ENCODE results near the gene RNF183.

The RNF183 gene, protein sequence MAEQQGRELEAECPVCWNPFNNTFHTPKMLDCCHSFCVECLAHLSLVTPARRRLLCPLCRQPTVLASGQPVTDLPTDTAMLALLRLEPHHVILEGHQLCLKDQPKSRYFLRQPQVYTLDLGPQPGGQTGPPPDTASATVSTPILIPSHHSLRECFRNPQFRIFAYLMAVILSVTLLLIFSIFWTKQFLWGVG

DNA sequence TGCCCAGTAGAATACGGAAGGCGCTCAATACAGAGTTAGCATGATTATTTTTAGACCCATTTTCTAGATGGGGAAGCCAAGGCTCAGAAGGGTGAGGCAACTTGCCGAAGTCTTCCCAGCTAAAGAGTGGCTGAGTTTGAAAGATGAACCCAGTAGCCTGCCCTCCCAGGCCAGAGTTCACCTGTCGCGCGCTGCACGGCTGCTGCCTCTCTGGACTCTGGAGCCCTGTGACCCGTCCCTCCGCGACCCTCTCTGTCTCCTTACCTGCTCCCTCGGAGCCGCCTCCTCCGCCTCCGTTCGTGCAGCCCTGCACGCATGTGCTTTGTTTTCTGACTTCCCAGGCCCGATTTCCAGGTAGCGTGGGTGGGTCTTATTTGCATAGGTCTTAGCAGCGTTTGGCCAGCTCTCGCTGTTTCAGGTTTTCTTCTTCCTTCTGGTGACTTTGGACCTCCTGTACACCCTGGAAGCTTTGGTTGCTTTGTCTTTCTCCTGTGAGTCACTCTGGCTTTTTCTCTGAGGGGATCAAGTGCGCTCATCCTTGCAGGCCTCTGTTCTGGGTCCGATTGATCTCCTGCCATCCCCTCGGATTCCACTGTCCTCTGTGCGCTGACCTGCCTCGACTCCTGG, at the start of gene RNF183:
TSS of gene RNF183 (minus strand) at position 585 of the 627 bp plus-strand sequence. CDS start 5,192 bp downstream, outside the sequence.
- ATAC-seq: no peak
- no peak for TF ChIP-seq ISL1 (CRISPR knock-in tag; IDR thresholded peaks at IDR 0.05)

DNA sequence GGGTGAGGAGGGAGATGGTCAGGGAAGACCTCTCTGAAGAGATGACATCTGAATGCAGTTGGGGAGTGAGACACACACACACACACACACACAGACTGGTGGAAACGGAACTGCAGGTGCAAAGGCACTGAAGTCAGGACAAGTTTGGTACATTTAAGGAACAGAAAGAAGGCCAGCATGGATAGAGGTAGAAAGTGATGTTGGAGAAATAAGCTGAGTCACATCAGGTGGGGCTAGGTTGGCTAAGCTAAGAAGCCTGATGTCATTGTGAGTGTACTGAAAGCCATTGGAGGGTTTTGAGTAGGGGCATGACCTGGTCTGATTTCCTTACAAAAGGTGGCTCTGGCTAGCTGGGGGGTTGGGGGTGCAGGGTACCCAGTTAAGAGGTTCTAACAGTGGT, 49.2 kb upstream of the RNF183 start:
- TF ChIP-seq, protein P1, sequence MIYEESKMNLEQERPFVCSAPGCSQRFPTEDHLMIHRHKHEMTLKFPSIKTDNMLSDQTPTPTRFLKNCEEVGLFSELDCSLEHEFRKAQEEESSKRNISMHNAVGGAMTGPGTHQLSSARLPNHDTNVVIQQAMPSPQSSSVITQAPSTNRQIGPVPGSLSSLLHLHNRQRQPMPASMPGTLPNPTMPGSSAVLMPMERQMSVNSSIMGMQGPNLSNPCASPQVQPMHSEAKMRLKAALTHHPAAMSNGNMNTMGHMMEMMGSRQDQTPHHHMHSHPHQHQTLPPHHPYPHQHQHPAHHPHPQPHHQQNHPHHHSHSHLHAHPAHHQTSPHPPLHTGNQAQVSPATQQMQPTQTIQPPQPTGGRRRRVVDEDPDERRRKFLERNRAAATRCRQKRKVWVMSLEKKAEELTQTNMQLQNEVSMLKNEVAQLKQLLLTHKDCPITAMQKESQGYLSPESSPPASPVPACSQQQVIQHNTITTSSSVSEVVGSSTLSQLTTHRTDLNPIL (CRISPR knock-in tag; IDR thresholded peaks at IDR 0.05; ENCODE audit: low read depth): no peak
- TF ChIP-seq OSR1 (CRISPR knock-in tag; IDR thresholded peaks at IDR 0.05) (no peak), ZNF70 (CRISPR knock-in tag; IDR thresholded peaks at IDR 0.05) (no peak), BACH2 (CRISPR knock-in tag; IDR thresholded peaks at IDR 0.05; ENCODE audit: borderline replicate concordance) (no peak), ARNTL (CRISPR knock-in tag; IDR thresholded peaks at IDR 0.05; ENCODE audit: borderline replicate concordance, low read depth) (no peak), ZC3H10 (CRISPR knock-in tag; IDR thresholded peaks at IDR 0.05) (no peak), ISL1 (CRISPR knock-in tag; IDR thresholded peaks at IDR 0.05) (no peak), TCF4 (CRISPR knock-in tag; IDR thresholded peaks at IDR 0.05; ENCODE audit: borderline replicate concordance) (no peak), RARB (CRISPR knock-in tag; IDR thresholded peaks at IDR 0.05) (no peak), ZNF8 (CRISPR knock-in tag; IDR thresholded peaks at IDR 0.05) (no peak), ZFP30 (CRISPR knock-in tag; IDR thresholded peaks at IDR 0.05) (no peak), ZFP3 (CRISPR knock-in tag; IDR thresholded peaks at IDR 0.05) (no peak), PPARA (CRISPR knock-in tag; IDR thresholded peaks at IDR 0.05; ENCODE audit: borderline replicate concordance) (no peak), ESRRG (CRISPR knock-in tag; IDR thresholded peaks at IDR 0.05) (no peak)
- TF ChIP-seq, protein P2, sequence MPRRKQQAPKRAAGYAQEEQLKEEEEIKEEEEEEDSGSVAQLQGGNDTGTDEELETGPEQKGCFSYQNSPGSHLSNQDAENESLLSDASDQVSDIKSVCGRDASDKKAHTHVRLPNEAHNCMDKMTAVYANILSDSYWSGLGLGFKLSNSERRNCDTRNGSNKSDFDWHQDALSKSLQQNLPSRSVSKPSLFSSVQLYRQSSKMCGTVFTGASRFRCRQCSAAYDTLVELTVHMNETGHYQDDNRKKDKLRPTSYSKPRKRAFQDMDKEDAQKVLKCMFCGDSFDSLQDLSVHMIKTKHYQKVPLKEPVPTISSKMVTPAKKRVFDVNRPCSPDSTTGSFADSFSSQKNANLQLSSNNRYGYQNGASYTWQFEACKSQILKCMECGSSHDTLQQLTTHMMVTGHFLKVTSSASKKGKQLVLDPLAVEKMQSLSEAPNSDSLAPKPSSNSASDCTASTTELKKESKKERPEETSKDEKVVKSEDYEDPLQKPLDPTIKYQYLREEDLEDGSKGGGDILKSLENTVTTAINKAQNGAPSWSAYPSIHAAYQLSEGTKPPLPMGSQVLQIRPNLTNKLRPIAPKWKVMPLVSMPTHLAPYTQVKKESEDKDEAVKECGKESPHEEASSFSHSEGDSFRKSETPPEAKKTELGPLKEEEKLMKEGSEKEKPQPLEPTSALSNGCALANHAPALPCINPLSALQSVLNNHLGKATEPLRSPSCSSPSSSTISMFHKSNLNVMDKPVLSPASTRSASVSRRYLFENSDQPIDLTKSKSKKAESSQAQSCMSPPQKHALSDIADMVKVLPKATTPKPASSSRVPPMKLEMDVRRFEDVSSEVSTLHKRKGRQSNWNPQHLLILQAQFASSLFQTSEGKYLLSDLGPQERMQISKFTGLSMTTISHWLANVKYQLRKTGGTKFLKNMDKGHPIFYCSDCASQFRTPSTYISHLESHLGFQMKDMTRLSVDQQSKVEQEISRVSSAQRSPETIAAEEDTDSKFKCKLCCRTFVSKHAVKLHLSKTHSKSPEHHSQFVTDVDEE (CRISPR knock-in tag; IDR thresholded peaks at IDR 0.05): no peak
- TF ChIP-seq, protein P3, sequence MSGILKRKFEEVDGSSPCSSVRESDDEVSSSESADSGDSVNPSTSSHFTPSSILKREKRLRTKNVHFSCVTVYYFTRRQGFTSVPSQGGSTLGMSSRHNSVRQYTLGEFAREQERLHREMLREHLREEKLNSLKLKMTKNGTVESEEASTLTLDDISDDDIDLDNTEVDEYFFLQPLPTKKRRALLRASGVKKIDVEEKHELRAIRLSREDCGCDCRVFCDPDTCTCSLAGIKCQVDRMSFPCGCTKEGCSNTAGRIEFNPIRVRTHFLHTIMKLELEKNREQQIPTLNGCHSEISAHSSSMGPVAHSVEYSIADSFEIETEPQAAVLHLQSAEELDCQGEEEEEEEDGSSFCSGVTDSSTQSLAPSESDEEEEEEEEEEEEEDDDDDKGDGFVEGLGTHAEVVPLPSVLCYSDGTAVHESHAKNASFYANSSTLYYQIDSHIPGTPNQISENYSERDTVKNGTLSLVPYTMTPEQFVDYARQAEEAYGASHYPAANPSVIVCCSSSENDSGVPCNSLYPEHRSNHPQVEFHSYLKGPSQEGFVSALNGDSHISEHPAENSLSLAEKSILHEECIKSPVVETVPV (CRISPR knock-in tag; IDR thresholded peaks at IDR 0.05): no peak
- TF ChIP-seq, protein P4, sequence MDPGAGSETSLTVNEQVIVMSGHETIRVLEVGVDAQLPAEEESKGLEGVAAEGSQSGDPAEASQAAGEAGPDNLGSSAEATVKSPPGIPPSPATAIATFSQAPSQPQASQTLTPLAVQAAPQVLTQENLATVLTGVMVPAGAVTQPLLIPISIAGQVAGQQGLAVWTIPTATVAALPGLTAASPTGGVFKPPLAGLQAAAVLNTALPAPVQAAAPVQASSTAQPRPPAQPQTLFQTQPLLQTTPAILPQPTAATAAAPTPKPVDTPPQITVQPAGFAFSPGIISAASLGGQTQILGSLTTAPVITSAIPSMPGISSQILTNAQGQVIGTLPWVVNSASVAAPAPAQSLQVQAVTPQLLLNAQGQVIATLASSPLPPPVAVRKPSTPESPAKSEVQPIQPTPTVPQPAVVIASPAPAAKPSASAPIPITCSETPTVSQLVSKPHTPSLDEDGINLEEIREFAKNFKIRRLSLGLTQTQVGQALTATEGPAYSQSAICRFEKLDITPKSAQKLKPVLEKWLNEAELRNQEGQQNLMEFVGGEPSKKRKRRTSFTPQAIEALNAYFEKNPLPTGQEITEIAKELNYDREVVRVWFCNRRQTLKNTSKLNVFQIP (CRISPR knock-in tag; IDR thresholded peaks at IDR 0.05; ENCODE audit: borderline replicate concordance, low read depth): no peak
- TF ChIP-seq, protein P5, sequence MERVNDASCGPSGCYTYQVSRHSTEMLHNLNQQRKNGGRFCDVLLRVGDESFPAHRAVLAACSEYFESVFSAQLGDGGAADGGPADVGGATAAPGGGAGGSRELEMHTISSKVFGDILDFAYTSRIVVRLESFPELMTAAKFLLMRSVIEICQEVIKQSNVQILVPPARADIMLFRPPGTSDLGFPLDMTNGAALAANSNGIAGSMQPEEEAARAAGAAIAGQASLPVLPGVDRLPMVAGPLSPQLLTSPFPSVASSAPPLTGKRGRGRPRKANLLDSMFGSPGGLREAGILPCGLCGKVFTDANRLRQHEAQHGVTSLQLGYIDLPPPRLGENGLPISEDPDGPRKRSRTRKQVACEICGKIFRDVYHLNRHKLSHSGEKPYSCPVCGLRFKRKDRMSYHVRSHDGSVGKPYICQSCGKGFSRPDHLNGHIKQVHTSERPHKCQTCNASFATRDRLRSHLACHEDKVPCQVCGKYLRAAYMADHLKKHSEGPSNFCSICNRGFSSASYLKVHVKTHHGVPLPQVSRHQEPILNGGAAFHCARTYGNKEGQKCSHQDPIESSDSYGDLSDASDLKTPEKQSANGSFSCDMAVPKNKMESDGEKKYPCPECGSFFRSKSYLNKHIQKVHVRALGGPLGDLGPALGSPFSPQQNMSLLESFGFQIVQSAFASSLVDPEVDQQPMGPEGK (CRISPR knock-in tag; IDR thresholded peaks at IDR 0.05; ENCODE audit: borderline replicate concordance): no peak
- ATAC-seq: no peak

DNA sequence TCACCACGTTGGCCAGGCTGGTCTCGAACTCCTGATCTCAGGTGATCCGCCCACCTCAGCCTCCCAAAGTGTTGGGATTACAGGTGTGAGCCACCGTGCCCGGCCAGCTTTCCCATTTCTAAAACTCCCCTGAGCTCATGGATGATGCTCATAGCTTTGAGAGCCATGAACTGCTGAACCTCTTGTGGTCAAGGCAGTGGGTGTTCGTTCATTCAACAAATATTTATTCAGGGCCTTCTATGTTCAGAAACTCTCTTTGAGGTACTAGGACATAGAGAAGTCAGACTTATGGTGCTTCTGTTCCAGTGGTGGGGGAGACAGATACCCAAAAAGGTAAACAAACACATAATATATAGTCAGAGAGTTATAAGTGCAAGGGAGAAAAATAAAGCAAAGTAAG, 48.8 kb upstream of the RNF183 start:
- no peak for ATAC-seq
- TF ChIP-seq ZC3H10 (CRISPR knock-in tag; IDR thresholded peaks at IDR 0.05): no peak

DNA sequence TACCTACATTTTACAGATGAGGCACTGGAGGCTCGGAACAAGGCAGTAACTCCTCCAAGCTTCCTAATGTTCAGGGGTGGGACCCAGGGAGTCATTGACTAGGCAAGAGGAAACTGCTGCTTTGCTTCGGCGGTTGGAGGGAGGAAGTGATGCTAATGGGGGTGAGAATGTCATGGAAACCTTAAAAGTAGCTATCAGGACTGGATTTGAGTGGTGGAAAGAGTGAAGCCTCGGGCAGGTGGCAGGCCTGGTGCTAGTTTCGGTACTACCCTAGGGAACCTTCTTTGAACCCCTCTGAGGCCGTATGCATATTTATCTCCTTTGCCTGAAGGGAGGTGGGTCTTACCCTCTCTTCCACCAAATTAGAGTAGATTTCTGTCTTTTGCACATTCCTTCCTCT, 47.8 kb upstream of the RNF183 start:
- TF ChIP-seq, protein P2 (CRISPR knock-in tag; IDR thresholded peaks at IDR 0.05): no peak
- TF ChIP-seq PPARA (CRISPR knock-in tag; IDR thresholded peaks at IDR 0.05; ENCODE audit: borderline replicate concordance) (no peak), ESRRG (CRISPR knock-in tag; IDR thresholded peaks at IDR 0.05) (no peak), BACH2 (CRISPR knock-in tag; IDR thresholded peaks at IDR 0.05; ENCODE audit: borderline replicate concordance) (no peak), ZNF70 (CRISPR knock-in tag; IDR thresholded peaks at IDR 0.05) (no peak)
- no peak for ATAC-seq
